PC-3 (cell line): Measurements from ENCODE around the gene TTC21B.

ENCODE experiments used
- CTCF ChIP-seq: fragments of 300-600 bp; sonication (generic); conservative IDR thresholded peaks from 2 replicates; pipeline ENCODE4 v1.5.1; 2017; ENCODE audit warnings: antibody characterized with exemption, low read depth, mild to moderate bottlenecking, low read length
- EZH2 ChIP-seq: fragments of 300-600 bp; sonication (generic); IDR thresholded peaks from one replicate; pipeline ENCODE4 v1.6.1; 2017; ENCODE audit warnings: antibody characterized with exemption, mild to moderate bottlenecking, low read length; ENCODE audit not compliant: unreplicated experiment
- EZH2phosphoT487 ChIP-seq: fragments of 300-600 bp; sonication (generic); IDR thresholded peaks from 2 replicates; pipeline ENCODE4 v1.6.1; 2018; ENCODE audit warnings: mild to moderate bottlenecking, antibody characterized with exemption, low read length, borderline replicate concordance

GRCh38 chr2:165920748-165921147 is 32.8 kb downstream of the TTC21B start:
- TF ChIP-seq CTCF (no peak), EZH2 (no peak), EZH2phosphoT487 (no peak)
